Eye (tissue), 1 donor: ENCODE data around the gene SLC43A2.
A peak's percentile ranks its signal among the peaks of the same experiment; 100 is the strongest.

Source experiments
- DNase-seq: peaks from one replicate; pipeline ENCODE4 v3.0.0-alpha.2; 2015

The SLC43A2 gene

GRCh38 chr17:1643293-1643998 is 14.8 kb upstream of the SLC43A2 start:
- DNase-seq: peak; percentile 60

GRCh38 chr17:1641065-1641403 is 12.4 kb upstream of the SLC43A2 start:
- no peak for DNase-seq

DNA sequence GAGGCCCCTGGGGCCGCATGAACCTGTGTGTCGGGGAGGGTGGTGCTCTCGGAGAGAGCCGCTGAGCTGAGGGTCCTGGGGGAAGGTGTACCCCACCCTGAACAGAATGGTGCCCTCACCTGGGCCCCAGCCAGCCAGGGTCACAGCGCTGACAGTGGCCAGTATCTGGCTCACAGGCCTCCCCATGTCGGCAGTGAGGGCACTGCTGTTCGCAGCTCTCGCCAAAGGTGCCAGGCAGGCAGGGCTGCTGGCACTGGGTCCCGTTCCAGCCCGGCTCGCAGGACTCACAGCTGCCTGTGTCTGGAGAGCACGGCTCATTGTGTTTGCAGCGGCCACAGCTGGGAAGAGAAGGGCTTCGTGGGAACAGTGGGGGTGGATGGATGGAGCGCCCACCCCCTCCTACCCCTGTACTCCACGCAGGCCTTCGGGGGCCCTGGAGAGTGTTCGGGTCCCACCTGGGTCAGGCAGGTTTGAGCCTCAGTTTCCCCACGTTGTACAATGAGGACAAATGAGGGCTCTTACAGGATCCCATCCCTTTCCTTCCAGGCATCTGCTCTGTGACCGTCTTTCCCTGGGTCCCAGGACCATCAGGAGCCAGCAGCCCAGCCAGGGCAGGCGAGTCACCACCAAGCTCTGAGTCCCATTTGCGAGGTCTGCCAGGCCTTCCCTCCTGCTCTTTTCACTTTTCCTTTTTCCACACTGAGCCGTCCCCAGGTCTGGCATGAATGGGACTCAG is 11.9 kb upstream of the SLC43A2 start:
- no peak for DNase-seq

- peak; percentile 54 for DNase-seq
These were observed 11.0 kb upstream of the SLC43A2 start for GRCh38 chr17:1639549-1640180.

GRCh38 chr17:1638624-1639300 is 10.1 kb upstream of the SLC43A2 start:
- DNase-seq: no peak

DNA sequence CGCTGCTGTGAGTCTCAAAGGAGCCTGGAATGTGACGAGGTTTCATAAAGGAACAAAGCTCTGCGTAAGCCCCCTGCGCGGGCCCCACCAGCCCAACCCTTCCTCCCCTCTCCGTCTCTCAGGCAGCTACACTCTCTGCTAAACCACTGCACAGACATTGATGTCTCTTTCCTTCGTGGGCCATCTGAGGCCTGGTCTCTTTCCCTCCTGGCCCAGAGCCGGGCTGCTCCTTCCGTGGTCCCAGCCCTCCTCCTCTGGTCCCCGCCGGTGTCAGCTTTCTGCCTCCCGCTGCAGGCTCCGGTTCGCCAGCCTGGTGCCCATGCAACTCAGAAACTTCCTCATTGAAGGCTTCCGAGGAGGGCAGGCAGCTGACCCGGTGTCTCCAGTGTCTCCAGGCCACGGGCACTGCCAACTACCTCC is 9.5 kb upstream of the SLC43A2 start:
- peak; percentile 87 for DNase-seq

DNA sequence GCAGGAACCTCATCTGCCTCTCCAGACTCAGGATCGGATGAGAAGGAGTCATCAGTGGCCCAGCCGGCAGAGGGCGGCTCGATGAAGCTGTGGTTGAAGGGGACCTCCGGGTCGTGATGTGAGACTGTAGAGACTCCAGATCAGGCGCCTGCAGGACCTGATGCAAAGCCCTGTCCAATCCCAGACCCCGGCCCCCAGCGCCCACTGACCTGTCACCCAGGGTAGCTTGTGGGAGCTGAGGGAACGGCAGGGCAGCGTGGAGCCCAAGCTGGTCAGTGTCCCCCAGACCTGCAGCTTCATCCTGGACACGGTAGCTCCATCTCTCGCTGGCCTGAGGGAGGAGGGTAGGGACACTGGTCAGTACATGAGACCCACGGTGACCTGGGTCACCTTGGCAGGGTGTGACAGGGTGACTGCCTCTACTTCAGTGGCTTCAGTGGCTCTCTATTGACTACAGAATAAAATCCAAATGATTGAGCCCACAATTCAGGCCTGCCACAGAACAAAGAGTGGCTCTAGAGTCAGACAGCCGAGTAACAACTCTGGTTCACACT is 8.2 kb upstream of the SLC43A2 start:
- no peak for DNase-seq

- DNase-seq: no peak
These were observed 7.2 kb upstream of the SLC43A2 start for GRCh38 chr17:1635675-1636465.

GRCh38 chr17:1634841-1635650 is 6.4 kb upstream of the SLC43A2 start:
- DNase-seq: no peak

- no peak for DNase-seq
These were observed 2.0 kb upstream of the SLC43A2 start for GRCh38 chr17:1630662-1631061.

- peak; percentile 53 for DNase-seq
These were observed 1.1 kb upstream of the SLC43A2 start for GRCh38 chr17:1629504-1630310.

DNA sequence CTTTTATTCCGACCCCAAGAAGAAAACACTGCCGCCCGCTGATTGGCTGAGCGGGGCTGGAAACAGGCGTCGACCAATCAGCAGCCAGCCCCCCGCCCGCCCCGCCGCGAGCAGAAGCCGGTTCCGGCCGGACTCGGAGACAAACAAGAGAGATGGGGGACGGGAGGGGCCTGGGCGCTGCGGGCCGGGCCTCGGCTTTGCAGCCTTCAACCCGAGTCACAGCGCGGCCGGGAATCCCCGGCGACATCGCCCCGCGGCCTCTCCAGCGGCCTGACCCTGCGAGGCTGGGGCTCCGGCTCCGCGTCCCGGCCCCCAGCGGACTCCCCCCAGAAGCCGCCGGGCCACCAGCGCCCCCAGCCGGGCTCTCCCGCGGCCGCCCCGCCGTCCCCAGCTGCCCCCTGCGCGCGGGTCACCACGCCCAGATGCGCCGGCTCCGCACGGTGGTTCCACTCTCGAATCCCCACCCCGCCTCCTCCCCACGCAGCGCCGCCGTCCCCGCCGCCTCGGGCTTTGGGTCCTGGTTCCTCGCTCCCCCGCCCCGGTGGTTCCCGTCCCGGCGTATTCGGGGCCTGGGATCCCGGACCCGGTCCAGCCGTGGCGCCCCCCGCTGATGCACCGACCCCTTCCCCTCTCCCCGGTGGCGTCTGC is 346 bp upstream of the SLC43A2 start:
- peak; percentile 98 for DNase-seq

DNA sequence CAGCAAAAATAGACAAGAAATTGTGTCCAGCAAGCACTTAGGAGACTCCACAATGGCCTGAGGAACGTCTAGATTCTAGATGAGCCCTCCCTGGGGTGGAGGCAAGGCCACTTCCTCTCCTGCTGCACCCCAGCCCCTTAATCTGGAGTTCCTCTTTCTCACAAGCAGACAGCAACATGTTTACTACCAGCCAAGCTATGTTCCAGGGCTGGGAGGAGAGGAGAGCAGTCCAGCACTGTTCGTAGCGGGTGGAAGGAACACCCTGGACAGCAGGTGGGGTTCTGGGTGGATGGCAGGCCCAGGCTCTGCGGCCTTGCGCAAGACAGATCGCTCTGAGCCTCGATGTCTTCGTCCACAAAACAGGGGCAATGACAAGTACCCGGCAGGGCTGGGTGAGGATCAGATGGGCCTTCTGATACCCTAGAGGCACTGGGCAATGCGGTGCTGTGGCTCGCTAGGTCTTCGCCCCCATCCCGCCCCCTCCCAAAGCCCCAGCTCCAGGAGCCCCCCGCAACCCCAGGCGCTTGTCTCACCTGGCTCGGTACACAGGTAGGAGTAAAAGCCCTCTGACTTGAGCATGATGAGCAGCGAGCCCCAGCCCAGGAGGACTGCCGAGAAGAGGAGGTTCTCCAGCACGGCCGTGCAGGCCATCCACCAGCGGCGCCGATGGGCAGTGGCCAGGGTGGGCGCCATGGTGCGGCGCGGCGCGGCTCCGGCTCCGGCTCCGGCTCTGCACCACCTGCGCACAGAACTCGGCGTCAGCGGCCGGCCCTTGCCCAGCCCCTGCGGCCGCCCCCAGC is 1.3 kb downstream of the SLC43A2 start:
- no peak for DNase-seq

DNA sequence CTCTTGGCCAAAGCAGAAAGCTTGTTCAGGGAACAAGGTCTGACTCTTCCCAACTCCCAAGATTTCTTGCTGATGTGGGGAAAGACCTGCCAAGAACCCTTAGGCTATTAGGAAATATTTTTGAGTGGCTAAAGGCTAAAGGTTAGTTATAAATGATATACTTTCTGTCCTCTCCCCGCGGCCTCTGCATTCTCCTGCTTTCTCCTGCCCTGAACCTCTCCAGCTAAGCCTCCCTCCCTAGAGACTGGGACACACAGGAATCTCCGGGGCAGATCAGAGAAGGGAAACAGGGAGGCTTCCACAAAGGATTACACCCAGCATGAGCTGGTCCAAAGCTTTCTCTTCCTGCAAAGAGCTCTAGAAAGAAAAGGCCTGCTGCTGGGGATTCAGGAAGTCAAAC is 2.3 kb downstream of the SLC43A2 start:
- DNase-seq: no peak

DNA sequence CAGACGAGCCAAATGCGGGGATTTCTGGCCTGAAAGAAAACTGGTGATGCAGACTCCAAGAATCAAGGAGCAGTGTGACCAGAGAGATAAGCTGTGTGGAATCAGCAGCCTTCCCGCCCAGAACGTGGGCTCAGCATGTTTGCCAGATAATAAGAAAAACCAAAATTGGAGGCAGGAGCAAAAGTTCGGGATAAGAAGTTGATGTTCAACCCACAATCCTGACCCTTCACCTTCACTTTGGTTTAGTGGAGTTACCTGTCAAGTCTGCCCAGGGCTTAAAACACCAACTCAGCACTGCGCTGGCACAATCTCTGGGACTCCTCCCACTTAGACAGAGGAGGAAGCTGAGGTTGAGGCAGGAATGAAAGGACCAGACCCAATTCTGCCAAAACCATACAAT is 3.1 kb downstream of the SLC43A2 start:
- no peak for DNase-seq

DNA sequence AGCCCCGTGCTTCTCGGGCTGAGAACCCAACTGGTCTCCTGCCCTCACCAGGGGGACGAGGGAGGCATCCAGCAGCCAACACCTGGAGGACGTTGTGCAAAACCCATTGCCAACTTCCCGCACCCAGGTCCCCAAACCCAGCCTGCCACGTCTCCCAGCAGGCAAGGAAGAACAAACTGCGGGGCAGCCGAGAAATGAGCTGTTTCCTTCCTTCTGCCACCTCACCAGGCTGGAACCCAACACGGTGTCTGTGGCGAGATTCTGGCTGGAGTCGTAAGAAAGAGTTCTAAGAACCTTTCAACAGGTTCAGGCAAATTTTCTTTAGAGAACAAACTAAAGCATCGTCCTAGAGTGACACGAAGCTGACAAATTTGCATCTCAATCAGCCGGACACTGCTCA is 3.6 kb downstream of the SLC43A2 start:
- DNase-seq: no peak

- DNase-seq: no peak
These were observed 4.0 kb downstream of the SLC43A2 start for GRCh38 chr17:1624650-1625049.

GRCh38 chr17:1623057-1623630 is 5.5 kb downstream of the SLC43A2 start:
- DNase-seq: no peak
